HG03039 (cell line): ENCODE data around the gene CPEB4.

Experiments
- ATAC-seq: cut with Tn5 transposase; IDR thresholded peaks from one replicate; pipeline ENCODE4 v1.9.1; 2021; ENCODE audit warnings: mild to moderate bottlenecking, moderate library complexity; ENCODE audit not compliant: unreplicated experiment

The CPEB4 gene

GRCh38 chr5:173858670-173859407, 29.3 kb upstream of the CPEB4 start:
- ATAC-seq: no peak

GRCh38 chr5:173859408-173860159, 28.6 kb upstream of the CPEB4 start:
- ATAC-seq: no peak

GRCh38 chr5:173862047-173862477, 26.1 kb upstream of the CPEB4 start:
- ATAC-seq: no peak

- no peak for ATAC-seq
These were observed 24.8 kb upstream of the CPEB4 start for GRCh38 chr5:173863359-173863758.

GRCh38 chr5:173864126-173865050, 23.8 kb upstream of the CPEB4 start:
- no peak for ATAC-seq

- no peak for ATAC-seq
These were observed 21.8 kb upstream of the CPEB4 start for GRCh38 chr5:173866243-173866857.

- ATAC-seq: no peak
These were observed 21.1 kb upstream of the CPEB4 start for GRCh38 chr5:173866858-173867679.

- no peak for ATAC-seq
These were observed 19.9 kb upstream of the CPEB4 start for GRCh38 chr5:173868096-173868880.

GRCh38 chr5:173869316-173869715, 18.8 kb upstream of the CPEB4 start:
- ATAC-seq: no peak

- ATAC-seq: no peak
These were observed 15.2 kb upstream of the CPEB4 start for GRCh38 chr5:173872957-173873305.

GRCh38 chr5:173873306-173873922, 14.7 kb upstream of the CPEB4 start:
- no peak for ATAC-seq

GRCh38 chr5:173875189-173875588, 13.0 kb upstream of the CPEB4 start:
- ATAC-seq: no peak

GRCh38 chr5:173878224-173878967, 9.8 kb upstream of the CPEB4 start:
- ATAC-seq: no peak

- ATAC-seq: no peak
These were observed 7.7 kb upstream of the CPEB4 start for GRCh38 chr5:173880306-173880985.

GRCh38 chr5:173881811-173882575, 6.2 kb upstream of the CPEB4 start:
- ATAC-seq: no peak

- ATAC-seq: no peak
These were observed 5.5 kb upstream of the CPEB4 start for GRCh38 chr5:173882632-173883031.
